LoVo (cell line): ENCODE measurements around the gene ZNF718.
"Not testable (repeated sequence)": the region's sequence is repeated elsewhere in the genome, so short reads cannot be mapped to it uniquely, and the experiment has no call there.

Source experiments
- DNase-seq: peaks from one replicate; pipeline ENCODE4 v3.0.0-alpha.2; 2016; ENCODE audit warnings: low spot score

The ZNF718 gene

DNA sequence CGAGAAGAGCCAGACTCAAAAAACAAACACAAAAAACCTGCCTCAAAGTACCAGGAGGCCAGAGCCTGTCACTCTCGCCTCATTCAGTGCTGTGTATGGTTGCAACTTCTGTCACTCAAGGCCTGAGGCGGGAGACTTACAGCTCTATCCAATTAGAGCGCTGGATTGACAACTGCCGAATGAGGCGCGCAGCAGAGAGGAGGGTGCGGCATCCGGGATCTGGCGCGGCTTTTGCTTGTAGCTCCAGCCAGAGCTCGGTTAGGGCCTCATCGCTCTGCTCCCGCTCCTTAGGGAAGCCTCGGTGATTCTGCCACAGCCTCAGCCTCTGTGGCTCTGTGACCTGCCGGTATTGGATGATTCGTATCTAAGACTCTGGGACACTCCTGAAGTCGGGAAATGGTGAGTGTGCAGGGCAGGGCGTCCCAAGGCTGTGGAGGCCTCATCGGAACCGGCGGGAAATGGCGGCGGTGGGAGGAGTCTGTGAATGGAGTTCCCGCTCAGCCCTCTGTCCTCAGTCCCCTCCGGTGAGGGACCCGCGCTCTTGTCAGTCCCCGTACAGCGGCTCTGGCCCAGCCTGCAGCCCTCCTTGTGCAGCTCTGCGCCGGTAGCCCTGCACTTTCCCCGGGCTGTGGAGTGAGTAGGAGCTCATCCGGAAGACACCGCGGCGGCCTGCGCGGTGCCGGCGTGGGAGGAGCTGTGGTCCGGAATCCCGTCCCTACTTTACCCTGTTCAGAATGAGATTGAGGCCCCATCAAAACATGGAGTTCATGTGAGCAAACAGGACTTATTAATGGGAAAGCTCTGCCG, at the start of gene ZNF718:
Gene ZNF718 (plus strand): TSS at position 227 of the 807 bp plus-strand sequence. CDS start 170 bp downstream, at position 397.
- DNase-seq, result peak; percentile 72

DNA sequence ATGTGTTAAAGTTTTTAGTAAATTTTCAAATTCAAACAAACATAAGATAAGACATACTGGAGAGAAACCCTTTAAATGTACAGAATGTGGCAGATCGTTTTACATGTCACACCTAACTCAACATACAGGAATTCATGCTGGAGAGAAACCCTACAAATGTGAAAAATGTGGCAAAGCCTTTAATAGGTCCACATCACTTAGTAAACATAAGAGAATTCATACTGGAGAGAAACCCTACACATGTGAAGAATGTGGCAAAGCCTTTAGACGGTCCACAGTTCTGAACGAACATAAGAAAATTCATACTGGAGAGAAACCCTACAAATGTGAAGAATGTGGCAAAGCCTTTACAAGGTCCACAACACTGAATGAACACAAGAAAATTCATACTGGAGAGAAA, 38.4 kb upstream of the ZNF718 start:
- no peak for DNase-seq

DNA sequence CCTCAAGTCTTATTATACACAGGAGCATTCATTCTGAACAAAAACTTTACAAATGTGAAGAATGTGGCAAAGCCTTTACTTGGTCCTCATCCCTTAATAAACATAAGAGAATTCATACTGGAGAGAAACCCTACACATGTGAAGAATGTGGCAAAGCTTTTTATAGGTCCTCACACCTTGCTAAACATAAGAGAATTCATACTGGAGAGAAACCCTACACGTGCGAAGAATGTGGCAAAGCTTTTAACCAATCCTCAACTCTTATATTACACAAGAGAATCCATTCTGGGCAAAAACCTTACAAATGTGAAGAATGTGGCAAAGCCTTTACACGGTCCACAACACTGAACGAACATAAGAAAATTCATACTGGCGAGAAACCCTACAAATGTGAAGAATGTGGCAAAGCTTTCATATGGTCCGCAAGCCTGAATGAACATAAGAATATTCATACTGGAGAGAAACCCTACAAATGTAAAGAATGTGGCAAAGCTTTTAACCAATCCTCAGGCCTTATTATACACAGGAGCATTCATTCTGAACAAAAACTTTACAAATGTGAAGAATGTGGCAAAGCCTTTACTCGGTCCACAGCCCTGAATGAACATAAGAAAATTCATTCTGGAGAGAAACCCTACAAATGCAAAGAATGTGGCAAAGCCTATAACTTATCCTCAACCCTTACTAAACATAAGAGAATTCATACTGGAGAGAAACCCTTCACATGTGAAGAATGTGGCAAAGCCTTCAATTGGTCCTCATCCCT, 37.6 kb upstream of the ZNF718 start:
- DNase-seq, result not testable (repeated sequence)

GRCh38 chr4:98386-98785, 25.9 kb upstream of the ZNF718 start:
- no peak for DNase-seq

- DNase-seq, result no peak
These were observed 24.4 kb upstream of the ZNF718 start for GRCh38 chr4:99863-100262.

GRCh38 chr4:107083-107443, 17.2 kb upstream of the ZNF718 start:
- DNase-seq, result no peak

DNA sequence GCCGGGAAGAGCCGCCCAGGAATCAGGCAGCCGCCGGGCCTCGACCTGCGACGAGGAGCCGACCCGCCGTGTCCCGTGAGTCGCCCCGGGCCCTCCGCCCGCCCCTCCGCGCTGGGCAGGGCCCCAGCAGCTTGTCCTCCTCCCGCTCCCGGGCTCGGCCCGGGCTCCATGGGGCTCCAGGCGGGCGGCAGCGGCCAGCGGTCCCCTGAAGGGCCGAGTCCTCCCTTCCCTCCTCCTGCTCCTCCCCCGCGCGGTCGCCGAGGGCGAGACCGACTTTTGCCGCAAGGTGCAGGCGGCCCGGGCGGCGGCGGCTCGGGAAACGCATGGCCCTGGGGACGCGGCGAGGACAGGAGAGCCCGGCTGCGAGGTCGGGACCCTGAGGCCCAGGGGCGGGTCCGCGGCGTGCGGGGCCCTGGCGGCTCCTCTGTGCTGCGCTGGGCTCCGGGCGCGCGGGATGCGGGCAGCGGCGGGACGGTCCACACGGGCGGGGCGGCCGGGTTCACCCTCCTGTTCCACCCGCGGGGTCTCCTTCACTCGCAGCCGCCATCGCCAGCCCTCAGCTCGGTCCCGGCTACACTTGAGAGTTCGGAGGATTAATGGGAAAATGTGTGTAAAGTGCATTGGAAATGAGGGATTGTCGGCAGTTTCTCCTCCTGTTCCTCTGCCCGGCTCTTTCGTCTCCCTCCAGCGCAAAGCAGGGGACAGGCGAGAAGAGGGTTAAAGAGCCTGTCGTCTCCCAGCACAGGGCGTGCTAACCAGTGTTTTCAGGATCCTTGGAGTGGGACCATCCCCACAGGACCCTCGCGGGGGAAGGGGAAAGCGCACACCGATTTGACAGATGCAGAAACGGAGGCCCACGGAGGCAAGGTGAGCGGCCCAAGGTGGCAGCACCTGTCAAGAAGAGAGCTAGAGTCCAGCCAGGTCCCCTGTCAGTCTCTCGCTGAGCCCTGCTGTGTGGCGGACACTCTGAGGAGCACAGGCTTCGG, 16.6 kb upstream of the ZNF718 start:
- no peak for DNase-seq

DNA sequence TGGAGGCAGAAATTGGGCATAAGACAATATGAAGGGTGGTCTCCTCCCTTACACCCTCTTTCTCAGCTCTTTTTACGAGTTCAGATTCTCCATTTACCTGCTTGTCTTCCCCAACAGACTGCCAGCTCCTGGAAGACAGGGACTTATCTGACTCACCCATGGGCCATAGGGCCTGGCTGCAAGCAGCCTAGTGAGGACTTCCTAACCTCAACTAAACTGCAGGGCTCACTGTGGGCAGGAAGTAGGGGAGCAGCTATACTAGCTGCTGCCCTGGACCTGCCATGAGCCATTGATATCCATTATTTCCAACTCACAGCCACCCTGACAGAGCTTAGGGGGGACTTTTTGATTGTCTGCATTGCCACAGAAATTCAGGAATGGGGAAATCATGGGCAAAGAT, 11.5 kb upstream of the ZNF718 start:
- no peak for DNase-seq

- DNase-seq, result no peak
These were observed 10.6 kb upstream of the ZNF718 start for GRCh38 chr4:113732-114131.

DNA sequence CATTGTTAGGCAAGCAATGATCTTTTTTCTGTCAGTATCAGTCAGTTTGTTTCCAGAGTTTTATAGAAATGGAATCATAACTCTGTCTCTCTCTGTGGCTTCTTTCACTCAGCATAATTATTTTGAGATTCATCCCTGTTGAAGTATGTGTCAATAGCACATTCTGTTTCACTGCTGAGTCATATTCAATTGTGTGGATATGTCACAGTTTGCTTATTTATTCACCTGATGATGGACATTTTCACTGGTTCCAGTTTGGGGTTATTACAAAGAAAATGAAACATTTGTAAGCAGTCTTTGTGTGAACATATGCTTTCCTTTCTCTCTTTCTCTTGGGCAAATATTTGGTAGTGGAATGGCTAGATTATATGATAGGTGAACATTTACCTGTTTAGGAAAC, 10.2 kb upstream of the ZNF718 start:
- DNase-seq, result no peak

DNA sequence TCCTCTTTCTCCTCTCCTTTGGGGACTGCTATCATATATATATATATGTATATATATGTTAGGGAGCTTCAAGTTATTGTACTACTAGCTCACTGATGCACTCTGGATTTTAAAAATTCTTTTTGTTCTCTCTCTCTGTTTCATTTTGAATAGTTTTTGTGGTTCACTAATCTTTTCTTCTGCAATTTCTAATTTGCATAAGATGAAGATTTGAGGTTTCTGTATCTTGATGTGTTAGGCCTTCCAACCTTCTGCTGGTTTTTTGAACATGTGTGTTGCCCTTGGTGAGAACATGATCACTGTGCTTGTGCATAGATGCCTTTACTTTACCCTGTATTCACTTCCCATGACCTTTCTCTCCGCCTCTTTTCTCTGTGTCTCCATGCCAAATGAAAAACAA, 7.8 kb upstream of the ZNF718 start:
- no peak for DNase-seq

DNA sequence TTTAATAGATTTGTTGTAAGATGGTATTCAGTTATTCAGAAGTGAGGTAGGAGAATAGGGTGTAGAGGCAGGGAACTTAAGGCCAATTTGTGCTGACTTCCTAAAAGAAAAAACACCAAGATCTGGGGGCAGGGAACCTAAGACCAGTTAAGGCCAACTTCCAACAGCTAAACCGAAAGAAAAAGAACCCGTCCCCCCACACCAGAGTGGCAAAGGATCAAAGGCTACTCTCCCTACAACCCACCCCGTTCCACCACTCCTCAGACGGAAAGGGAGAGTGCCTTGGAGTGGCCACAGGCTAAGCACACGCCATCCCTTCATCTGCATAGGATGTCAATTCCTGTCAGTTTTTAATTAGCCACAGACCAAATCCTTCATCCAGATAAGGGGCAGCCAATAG, 3.7 kb upstream of the ZNF718 start:
- no peak for DNase-seq

DNA sequence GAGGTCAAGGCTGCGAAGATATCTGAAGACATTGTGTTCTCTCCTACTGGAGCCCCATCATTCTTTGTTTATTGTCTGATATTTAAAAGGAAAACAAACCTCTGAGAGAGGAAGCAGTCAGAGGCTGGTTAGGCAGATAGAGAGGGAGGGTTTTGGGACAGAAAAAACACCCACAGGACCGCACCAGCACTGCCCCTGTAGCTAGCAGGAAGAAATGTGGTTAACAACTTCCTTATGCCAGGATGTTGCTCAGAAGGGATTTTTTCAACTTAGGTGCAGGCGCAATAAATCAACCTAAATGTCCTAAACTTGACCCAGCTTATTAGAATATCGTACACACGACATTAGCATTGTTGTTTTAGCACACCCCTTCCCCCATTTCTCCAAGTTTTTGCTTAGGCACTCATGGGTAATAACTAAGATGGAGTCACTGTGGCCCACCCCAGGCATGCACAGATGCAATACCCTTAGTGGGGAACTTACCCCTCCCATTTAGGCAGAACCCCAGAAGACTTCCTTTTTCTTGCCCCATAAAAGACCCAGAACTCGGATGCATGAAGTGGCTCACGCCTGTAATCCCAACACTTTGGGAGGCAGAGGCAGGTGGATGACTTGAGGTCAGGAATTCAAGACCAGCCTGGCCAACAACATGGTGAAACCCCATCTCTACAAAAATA, 2.8 kb upstream of the ZNF718 start:
- DNase-seq, result no peak

GRCh38 chr4:123922-124274, 403 bp upstream of the ZNF718 start:
- DNase-seq, result not testable (repeated sequence)

- no peak for DNase-seq
These were observed 930 bp downstream of the ZNF718 start for GRCh38 chr4:125091-125771.

- no peak for DNase-seq
These were observed 1.5 kb downstream of the ZNF718 start for GRCh38 chr4:125833-126232.

DNA sequence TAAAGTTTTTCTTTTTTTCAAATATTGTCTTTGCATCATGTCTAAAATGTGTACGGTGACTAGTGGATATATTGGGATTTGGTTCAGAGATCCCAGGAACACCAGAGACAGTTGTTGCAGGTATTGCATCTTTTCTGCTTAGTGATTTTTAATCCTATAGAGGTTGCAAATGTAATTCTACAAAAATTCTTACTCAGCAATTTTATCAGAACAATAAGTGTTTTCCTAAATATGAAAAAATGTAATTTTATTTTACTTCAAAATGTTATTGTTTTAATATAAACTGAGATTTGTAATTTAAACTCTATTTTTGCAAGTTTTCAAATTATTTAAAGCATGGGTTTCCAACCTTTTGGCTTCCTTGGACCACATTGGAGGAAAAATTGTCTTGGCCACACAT, 8.2 kb downstream of the ZNF718 start:
- no peak for DNase-seq

DNA sequence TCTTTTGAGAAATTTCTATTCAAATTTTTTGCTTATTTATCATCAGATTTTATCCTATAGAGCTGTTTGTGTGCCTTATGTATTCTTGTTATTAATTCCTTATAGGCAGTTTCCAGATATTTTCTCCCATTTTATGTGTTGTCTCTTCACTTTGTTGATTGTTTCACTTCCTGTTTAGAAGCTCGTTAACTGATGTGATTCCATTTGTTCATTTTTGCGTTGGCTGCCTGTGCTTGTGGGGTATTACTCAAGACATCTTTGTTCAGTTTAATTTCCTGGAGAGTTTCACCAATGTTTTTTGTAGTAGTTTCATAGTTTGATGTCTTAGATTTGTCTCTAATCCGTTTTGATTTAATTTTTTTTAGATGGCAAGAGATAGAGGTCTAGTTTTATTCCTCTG, 14.6 kb downstream of the ZNF718 start:
- no peak for DNase-seq

- DNase-seq, result no peak
These were observed 15.4 kb downstream of the ZNF718 start for GRCh38 chr4:139691-140090.

- no peak for DNase-seq
These were observed 22.3 kb downstream of the ZNF718 start for GRCh38 chr4:146621-147020.

DNA sequence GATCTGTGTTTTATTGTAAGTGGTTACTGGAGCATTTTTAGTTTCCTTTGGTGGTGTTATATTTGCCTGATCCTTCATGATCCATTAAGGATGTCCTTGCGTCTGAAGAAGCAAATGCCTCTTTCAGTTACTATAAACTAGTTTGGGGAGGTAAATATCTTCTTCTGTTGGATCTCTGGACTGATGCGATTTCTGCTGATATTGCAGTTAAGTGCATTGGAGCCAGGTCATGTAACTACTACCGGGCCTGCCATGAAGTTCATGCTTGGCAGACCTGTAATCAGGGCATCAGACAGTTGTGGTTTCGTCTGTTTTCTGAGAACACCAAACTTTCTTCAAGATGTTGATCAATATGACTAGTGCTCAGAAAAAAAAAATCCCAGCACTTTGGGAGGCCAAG, 22.9 kb downstream of the ZNF718 start:
- DNase-seq, result no peak
